ENCODE data around the gene ZNF653. TPM values are rescaled to one million over a fixed set of nuclear protein-coding genes. Genes with fewer than 3 reads are reported as not detected.

ZNF653 gene
- total and polyA plus RNA-seq, 9 of the 15 experiments (the other 6 are each of a cell fraction or from before 2014, with no cell fraction given): 1.6 to 8.0 (median 4.2) TPM; not detected in 2

GRCh38 chr19:11435057-11435832 is 70.4 kb downstream of the ZNF653 start, which contains the start of the genes ODAD3 and PRKCSH (continued):
- no peak for TF ChIP-seq GTF2B (IDR thresholded peaks at IDR 0.05; ENCODE audit: extremely low read depth, insufficient read length)
- TF ChIP-seq COPS2 (conservative IDR thresholded peaks at IDR 0.05): no peak
- TF ChIP-seq RCOR1 (IDR thresholded peaks at IDR 0.05; ENCODE audit: borderline replicate concordance in 1 of 2, low read depth in 2 of 2, low read length in 2 of 2): peak; percentile 91 to 100
- TF ChIP-seq, protein P1, sequence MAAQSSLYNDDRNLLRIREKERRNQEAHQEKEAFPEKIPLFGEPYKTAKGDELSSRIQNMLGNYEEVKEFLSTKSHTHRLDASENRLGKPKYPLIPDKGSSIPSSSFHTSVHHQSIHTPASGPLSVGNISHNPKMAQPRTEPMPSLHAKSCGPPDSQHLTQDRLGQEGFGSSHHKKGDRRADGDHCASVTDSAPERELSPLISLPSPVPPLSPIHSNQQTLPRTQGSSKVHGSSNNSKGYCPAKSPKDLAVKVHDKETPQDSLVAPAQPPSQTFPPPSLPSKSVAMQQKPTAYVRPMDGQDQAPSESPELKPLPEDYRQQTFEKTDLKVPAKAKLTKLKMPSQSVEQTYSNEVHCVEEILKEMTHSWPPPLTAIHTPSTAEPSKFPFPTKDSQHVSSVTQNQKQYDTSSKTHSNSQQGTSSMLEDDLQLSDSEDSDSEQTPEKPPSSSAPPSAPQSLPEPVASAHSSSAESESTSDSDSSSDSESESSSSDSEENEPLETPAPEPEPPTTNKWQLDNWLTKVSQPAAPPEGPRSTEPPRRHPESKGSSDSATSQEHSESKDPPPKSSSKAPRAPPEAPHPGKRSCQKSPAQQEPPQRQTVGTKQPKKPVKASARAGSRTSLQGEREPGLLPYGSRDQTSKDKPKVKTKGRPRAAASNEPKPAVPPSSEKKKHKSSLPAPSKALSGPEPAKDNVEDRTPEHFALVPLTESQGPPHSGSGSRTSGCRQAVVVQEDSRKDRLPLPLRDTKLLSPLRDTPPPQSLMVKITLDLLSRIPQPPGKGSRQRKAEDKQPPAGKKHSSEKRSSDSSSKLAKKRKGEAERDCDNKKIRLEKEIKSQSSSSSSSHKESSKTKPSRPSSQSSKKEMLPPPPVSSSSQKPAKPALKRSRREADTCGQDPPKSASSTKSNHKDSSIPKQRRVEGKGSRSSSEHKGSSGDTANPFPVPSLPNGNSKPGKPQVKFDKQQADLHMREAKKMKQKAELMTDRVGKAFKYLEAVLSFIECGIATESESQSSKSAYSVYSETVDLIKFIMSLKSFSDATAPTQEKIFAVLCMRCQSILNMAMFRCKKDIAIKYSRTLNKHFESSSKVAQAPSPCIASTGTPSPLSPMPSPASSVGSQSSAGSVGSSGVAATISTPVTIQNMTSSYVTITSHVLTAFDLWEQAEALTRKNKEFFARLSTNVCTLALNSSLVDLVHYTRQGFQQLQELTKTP (IDR thresholded peaks at IDR 0.05; ENCODE audit: low read depth in 1 of 2, partially characterized antibody in 2 of 2): peak in 1 of 2 experiments; percentile 48
- no peak for TF ChIP-seq ZNF280B (CRISPR knock-in tag; IDR thresholded peaks at IDR 0.05)
- no peak for TF ChIP-seq BRD9 (IDR thresholded peaks at IDR 0.05; ENCODE audit: low read depth, partially characterized antibody)
- TF ChIP-seq ZNF316 (IDR thresholded peaks at IDR 0.05): no peak
- peak; percentile 46; the same call in 1 of the 2 replicates for TF ChIP-seq SREBF1 (IDR thresholded peaks at IDR 0.05; ENCODE audit: borderline replicate concordance, low read depth, low read length)
- no peak for TF ChIP-seq FOXJ3 (CRISPR knock-in tag; IDR thresholded peaks at IDR 0.05)
- TF ChIP-seq, protein P2, sequence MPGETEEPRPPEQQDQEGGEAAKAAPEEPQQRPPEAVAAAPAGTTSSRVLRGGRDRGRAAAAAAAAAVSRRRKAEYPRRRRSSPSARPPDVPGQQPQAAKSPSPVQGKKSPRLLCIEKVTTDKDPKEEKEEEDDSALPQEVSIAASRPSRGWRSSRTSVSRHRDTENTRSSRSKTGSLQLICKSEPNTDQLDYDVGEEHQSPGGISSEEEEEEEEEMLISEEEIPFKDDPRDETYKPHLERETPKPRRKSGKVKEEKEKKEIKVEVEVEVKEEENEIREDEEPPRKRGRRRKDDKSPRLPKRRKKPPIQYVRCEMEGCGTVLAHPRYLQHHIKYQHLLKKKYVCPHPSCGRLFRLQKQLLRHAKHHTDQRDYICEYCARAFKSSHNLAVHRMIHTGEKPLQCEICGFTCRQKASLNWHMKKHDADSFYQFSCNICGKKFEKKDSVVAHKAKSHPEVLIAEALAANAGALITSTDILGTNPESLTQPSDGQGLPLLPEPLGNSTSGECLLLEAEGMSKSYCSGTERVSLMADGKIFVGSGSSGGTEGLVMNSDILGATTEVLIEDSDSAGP (CRISPR knock-in tag; IDR thresholded peaks at IDR 0.05): no peak
- TF ChIP-seq SMAD2 (IDR thresholded peaks at IDR 0.05; ENCODE audit: low read depth, low read length): no peak
- TF ChIP-seq NR1H2 (CRISPR knock-in tag; IDR thresholded peaks at IDR 0.05): no peak
- TF ChIP-seq NCOA6 (IDR thresholded peaks at IDR 0.05): no peak
- TF ChIP-seq KLF6 (CRISPR knock-in tag; IDR thresholded peaks at IDR 0.05; ENCODE audit: borderline replicate concordance): no peak; the same call in 1 of the 2 replicates
- TF ChIP-seq HCFC1 (IDR thresholded peaks at IDR 0.05; ENCODE audit: low read depth, low read length): peak; percentile 98
- TF ChIP-seq FOS (IDR thresholded peaks at IDR 0.05; ENCODE audit: extremely low read depth, insufficient read length): peak; percentile 69
- no peak for TF ChIP-seq ZNF780A (CRISPR knock-in tag; IDR thresholded peaks at IDR 0.05)

All from K562 (cell line).